ENCODE results near the gene CMC1.
"Not testable (repeated sequence)": the region's sequence is repeated elsewhere in the genome, so short reads cannot be mapped to it uniquely, and the experiment has no call there.

Gene CMC1, protein sequence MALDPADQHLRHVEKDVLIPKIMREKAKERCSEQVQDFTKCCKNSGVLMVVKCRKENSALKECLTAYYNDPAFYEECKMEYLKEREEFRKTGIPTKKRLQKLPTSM

DNA sequence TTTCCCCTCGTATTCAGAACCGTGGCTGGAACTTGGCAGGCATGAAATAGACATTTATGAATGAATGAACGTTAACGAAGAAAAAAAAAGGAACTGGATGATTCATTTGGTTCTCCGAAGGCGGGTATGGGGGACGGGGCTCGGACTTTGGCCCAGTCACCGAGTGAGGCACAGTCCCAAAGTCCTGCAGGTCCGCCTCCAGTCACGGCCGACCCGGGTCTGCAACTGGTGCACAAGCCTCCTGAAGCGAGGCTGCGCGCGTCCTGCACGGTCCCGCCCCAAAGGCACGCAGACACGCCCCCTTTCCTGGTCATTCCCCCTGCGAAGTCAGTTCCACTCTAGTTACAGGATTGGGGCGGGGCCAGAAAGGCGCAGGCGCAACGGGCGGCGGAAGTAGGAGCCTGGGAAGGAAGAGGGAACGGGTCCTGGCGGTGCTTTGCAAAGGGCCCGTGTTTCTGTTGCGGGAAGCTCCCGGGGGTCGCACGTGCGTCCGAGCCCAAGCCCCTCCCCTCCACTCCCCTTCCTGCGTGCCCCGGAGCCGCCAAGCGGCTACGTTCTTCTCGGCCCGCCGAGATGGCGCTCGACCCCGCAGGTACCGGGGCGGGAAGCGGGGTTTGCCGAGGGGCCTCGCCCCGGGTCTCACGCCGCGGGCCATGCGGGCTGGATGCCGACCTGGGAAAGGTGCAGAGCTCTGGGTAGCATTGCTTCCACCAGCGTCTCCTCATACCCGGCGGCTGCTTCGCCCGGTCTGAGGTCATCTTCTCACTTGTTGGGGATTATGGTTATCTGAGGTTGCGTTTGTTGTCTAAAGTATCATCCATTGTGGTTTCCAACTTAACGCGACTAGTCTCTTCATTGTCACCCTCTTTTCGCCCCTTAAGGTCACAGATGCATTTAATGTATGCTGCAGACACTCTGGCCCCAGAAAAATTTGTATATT, at the start of gene CMC1:
CMC1 (plus strand) TSS at position 399 of the 940 bp plus-strand sequence; CDS start at position 574, 175 bp downstream.
- TF ChIP-seq, protein P1, sequence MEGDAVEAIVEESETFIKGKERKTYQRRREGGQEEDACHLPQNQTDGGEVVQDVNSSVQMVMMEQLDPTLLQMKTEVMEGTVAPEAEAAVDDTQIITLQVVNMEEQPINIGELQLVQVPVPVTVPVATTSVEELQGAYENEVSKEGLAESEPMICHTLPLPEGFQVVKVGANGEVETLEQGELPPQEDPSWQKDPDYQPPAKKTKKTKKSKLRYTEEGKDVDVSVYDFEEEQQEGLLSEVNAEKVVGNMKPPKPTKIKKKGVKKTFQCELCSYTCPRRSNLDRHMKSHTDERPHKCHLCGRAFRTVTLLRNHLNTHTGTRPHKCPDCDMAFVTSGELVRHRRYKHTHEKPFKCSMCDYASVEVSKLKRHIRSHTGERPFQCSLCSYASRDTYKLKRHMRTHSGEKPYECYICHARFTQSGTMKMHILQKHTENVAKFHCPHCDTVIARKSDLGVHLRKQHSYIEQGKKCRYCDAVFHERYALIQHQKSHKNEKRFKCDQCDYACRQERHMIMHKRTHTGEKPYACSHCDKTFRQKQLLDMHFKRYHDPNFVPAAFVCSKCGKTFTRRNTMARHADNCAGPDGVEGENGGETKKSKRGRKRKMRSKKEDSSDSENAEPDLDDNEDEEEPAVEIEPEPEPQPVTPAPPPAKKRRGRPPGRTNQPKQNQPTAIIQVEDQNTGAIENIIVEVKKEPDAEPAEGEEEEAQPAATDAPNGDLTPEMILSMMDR (conservative IDR thresholded peaks at IDR 0.05) = no peak
- TF ChIP-seq ZFX (IDR thresholded peaks at IDR 0.05) = peak; percentile 81
- peak within 1 kb of the TSS; percentile 93 for H3K27ac ChIP-seq

DNA sequence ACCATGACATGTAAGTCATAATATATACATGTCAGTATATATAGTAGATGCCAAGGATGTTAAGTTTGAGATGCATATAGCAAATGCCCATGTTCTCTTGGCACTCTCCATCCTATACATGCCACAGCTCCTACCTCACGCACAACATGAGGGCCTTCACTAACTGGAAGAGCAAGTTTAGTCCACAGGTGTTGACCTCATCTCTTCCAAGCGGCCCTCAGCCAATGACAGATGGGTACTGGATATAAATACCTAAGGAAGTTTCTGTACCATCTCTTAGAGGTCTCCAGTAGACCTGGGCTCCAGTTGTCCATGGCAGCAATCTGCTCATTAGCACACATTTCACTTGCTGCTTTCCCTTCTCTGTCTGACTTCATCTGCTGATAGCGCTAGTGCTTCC, 43.3 kb upstream of the CMC1 start:
- no peak for TF ChIP-seq ZFX (IDR thresholded peaks at IDR 0.05)
- TF ChIP-seq, protein P1 (conservative IDR thresholded peaks at IDR 0.05) = no peak
- no peak overlapping the region for H3K27ac ChIP-seq

DNA sequence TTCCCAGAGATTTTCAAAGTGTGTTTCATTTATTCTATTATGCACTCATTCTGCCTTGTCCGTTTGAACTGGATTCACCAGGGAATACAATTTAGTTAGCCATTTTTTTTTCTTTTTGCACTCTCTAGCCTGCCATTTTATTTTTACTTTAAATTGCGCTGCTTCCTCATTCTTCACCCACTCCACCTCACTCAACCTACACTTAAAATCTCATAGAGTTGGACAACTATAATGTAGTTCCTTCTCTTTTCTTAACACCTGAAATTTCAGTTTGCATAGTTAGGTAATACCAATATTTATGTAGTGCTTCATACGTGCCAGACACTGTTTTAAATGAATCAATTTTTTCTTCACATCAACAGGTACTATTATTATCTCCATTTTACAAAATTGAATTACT, 42.4 kb upstream of the CMC1 start:
- TF ChIP-seq ZFX (IDR thresholded peaks at IDR 0.05) = no peak
- TF ChIP-seq, protein P1 (conservative IDR thresholded peaks at IDR 0.05) = no peak
- no peak overlapping the region for H3K27ac ChIP-seq

DNA sequence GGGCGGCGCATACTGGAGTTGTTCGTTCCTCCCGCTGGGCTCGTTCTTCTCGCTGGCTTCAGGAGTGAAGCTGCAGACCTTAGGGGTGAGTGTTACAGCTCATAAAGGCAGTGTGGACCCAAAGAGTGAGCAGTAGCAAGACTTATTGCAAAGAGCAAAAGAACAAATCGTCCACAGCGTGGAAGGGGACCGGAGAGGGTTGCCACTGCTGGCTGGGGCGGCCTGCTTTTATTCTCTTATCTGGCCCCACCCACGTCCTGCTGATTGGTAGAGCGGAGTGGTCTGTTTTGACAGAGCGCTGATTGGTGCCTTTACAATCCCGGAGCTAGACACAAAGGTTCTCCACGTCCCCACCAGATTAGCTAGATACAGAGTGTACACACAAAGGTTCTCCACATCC, 41.8 kb upstream of the CMC1 start:
- H3K27ac ChIP-seq = not testable (repeated sequence)

DNA sequence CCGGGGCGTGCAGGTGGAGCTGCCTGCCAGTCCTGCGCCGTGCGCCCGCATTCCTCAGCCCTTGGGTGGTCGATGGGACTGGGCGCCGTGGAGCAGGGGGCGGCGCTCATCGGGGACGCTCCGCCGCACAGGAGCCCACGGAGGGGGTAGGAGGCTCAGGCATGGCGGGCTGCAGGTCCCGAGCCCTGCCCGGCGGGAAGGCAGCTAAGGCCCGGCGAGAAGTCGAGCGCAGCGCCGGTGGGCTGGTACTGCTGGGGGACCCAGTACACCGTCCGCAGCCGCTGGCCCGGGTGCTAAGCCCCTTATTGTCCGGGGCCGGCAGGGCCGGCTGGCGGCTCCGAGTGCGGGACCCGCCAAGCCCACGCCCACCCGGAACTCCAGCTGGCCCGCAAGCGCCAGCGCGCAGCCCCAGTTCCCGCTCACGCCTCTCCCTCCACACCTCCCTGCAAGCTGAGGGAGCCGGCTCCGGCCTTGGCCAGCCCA, 41.0 kb upstream of the CMC1 start:
- not testable (repeated sequence) for H3K27ac ChIP-seq

DNA sequence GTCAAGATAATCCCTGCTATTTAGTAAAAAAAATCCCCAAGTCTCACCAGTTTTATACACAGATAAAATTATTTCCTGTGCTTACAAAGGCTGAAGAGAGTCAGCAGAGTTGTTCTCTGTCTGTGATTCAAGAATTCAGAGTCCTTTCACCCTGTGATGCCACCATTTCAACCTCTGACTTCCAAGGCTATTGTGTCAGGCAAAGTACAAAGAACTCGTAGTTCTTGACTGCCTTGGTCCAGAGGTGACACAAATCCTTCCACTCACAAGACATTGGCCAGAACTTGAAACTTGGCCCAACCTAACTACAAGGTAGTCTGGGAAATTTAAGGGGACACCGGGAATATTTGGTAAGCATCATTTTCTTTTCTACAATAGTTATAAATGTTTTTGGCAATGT, 34.9 kb upstream of the CMC1 start:
- TF ChIP-seq, protein P1 (conservative IDR thresholded peaks at IDR 0.05) = no peak
- TF ChIP-seq ZFX (IDR thresholded peaks at IDR 0.05) = no peak

DNA sequence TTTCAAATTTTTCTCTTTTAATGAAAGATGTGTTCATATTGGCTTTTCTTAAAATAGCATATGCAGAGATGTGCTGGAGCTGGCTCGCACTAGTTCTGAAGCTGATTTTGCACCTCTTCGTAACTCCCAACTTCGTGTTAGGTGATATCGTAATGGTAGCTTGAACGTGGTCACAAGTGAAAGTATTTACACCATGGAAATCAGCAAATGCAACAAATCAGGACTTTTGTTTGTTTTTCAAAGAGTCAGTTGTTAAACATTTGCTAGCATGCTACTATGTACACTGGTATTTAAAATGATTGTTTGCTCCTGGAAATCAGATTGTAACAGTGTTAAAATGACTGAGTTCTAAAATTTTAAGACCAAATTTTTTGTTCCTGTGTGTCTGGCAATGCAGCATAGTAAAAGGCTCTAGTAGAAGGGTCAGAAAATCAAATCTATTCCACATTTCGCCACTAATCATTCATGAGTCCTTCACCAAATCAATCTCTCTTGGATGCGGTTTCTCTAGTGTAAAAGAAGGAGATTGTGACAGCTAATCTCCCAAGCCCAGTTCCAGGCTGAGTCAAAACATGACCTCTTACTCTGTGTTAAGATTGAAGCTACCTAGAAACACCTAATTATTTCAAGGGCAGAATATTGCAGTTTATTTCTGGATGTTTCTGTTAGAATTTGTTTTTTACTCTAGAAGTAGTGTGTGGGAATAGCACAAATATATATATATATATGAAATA, 34.3 kb upstream of the CMC1 start:
- H3K27ac ChIP-seq = no peak overlapping the region
- TF ChIP-seq, protein P1 (conservative IDR thresholded peaks at IDR 0.05) = no peak
- no peak for TF ChIP-seq ZFX (IDR thresholded peaks at IDR 0.05)

More for the DNA sequence above, 34.9 kb upstream of the CMC1 start:
- H3K27ac ChIP-seq = no peak overlapping the region
